ENCODE measurements around the gene SIN3B.

SIN3B gene

GRCh38 chr19:16928916-16929315 is 99.7 kb downstream of the SIN3B start:
- no peak for TF ChIP-seq CTCF (IDR thresholded peaks at IDR 0.05; ENCODE audit: control insufficient read depth, insufficient read depth, low read depth, low read length, missing control alignments)
- no peak overlapping the region for H3K4me3 ChIP-seq (ENCODE audit: control insufficient read depth, low read depth, low read length)
- no peak for DNase-seq (ENCODE audit: low read depth)

All from AG09309 (cell line).